Epithelial cell of esophagus (primary cell): ENCODE results near the gene AFAP1.

Experiments used
- DNase-seq: peaks from one replicate; pipeline ENCODE4 v3.0.0; 2010; ENCODE audit warnings: low read depth
- H3K4me3 ChIP-seq: 2 replicates; pipeline ENCODE4 v1.5.1; 2011; ENCODE audit warnings: mild to moderate bottlenecking, low read length, control low read depth
- TF ChIP-seq, protein P1 (sequence below): IDR thresholded peaks from 2 replicates; pipeline ENCODE4 v1.5.1; 2011; ENCODE audit warnings: low read depth, mild to moderate bottlenecking, low read length, control low read depth, inconsistent platforms; ENCODE audit not compliant: insufficient read depth; ENCODE audit errors: missing control alignments

The AFAP1 gene

DNA sequence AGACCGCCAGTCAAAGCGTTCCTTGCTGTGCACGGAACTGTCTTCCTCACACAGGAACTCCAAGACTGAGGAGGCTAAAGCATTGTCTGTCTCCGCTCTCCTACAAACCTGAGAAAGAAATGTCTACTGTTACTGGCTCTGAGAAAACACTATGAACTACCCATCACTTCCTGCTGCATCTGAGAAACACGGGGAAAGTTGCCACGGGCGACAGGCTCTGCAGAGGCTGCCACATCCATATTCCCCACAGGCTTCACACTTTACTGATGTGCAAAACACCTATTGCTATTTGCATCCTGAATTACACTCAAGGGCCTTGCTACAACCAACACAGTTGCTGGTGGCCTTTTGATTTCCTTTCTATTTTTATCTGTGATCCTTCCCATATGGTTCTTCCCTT lies 59.0 kb downstream of the AFAP1 start:
- H3K4me3 ChIP-seq = no peak overlapping the region
- DNase-seq = no peak
- TF ChIP-seq, protein P1, sequence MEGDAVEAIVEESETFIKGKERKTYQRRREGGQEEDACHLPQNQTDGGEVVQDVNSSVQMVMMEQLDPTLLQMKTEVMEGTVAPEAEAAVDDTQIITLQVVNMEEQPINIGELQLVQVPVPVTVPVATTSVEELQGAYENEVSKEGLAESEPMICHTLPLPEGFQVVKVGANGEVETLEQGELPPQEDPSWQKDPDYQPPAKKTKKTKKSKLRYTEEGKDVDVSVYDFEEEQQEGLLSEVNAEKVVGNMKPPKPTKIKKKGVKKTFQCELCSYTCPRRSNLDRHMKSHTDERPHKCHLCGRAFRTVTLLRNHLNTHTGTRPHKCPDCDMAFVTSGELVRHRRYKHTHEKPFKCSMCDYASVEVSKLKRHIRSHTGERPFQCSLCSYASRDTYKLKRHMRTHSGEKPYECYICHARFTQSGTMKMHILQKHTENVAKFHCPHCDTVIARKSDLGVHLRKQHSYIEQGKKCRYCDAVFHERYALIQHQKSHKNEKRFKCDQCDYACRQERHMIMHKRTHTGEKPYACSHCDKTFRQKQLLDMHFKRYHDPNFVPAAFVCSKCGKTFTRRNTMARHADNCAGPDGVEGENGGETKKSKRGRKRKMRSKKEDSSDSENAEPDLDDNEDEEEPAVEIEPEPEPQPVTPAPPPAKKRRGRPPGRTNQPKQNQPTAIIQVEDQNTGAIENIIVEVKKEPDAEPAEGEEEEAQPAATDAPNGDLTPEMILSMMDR = no peak

DNA sequence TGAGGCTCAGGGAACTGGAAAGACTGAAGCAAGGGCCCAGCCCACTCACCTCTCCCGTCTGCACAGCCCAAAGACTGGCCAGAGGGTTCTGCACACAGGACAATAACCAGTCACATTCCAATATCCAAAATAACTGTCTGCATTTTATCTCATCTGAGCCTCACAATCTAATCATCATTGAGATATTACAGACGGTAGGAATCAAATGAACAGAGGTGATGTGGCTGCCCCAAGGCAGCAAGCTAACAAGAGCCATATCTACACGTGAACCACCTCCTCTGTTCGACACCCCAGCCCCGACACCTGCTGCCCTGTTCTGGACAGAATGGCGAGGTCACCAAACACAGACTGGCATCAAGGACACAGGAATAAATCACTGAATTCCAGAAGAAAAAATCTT lies 60.5 kb downstream of the AFAP1 start:
- TF ChIP-seq, protein P1 = no peak
- no peak for DNase-seq

DNA sequence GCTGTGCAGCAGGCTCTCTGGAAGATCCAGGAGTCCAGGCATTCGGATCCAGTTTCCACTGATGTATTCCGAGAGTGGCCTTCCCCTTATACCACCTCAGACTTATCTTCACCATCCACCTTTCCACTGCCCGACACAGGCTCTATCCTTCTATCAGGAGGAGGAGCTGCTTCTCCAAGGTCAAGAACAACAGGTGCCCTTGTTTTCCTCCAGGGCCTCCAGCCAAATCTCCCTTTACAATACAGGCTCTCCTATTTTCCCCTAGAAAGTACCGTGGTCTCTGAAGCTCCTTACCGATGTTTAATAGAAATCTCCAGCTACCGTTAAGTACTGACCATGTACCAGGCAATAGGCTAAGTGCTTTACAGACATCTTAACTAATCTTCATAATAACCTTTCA lies 61.3 kb downstream of the AFAP1 start:
- no peak for DNase-seq
- no peak overlapping the region for H3K4me3 ChIP-seq
- TF ChIP-seq, protein P1 = no peak

More for the DNA sequence above, 60.5 kb downstream of the AFAP1 start:
- H3K4me3 ChIP-seq = no peak overlapping the region

DNA sequence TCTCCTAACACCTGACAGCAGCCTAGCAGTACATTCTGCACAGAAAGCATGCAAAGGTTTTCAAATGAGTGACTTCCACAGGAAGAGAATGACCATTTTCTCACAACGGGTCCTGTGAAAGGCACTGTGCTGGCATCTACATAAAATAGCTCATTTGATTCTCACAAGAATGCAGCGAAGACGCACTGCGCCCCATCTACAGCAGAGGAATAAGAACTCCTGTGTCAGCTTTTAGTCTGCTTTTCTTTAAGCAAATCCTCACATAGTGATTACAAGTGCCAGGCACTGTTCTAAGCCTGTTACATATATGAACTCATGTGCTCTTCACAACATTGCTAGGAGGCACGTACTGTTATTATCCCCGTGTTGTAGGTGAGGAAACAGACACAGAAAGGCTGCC lies 62.5 kb downstream of the AFAP1 start:
- no peak overlapping the region for H3K4me3 ChIP-seq
- no peak for DNase-seq
- TF ChIP-seq, protein P1 = no peak

DNA sequence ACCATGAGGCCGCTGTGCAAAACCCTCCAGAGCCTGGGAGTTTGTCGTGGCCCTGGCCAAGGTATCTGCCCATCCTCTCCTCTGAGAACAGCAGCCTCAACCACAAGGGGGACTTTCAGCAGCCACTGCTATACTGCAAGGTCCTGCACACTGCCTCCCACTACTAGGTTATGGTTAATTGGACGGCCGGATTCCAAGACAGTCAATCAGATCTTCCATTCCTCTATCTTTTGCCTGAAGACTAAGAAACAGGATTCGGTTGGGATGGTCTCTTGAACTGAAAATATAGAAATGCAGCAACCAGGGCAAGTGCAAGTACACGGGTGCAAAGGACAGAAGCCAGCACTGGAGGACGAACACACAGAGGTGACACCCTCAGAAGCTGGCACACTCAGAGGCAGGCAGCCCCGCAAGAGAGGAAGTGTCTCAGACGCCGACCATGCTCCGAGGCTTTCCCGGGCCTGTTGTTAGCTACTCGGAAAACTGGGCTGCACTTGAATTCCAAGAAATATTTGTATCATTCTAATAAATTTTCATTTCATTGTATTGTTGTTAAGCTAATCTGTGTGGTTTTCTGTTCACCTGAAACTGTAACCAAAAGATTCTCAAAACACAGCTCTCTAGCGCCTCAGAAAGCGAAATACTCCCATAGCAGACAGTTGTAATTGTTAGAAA lies 63.3 kb downstream of the AFAP1 start:
- TF ChIP-seq, protein P1 = no peak
- no peak overlapping the region for H3K4me3 ChIP-seq
- no peak for DNase-seq

DNA sequence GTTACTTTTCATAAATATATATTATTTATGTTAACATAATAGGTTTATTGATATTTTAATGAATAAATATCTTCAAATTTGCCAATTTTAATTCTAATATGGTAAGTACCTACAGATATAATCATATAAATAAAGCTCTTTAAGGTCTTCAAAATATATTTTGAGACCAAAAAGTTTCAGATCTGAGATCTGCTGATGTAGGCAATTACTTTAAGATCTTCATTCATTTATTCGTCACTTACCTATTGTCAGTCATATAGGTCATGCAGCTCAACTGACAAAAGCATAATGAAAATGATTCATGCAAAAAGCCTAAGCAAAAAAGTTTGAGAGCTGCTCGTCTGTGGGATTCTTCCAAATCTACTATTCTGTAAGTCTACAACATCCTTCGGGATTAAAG lies 64.8 kb downstream of the AFAP1 start:
- DNase-seq = no peak
- TF ChIP-seq, protein P1 = no peak
- no peak overlapping the region for H3K4me3 ChIP-seq

DNA sequence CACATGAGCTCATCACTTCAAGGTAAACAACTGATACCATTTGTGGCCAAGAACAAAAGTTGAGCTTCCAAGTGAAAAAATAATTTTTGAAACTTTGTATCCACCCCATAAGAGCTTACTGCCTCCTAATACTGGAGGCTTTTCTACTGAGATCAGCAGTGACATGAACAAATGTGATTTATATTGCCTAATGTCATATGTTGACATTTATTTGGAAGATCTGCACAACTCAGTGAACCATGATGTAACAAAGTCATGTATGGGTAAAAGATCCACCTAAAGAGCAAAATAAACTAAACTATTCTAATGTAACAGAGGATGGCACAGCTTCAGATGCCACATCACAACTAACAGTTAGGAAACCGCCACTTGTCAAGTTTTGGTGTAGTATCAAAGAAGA lies 65.8 kb downstream of the AFAP1 start:
- TF ChIP-seq, protein P1 = no peak
- DNase-seq = no peak
- H3K4me3 ChIP-seq = no peak overlapping the region
